Fibroblast of mammary gland (primary cell): ENCODE results near the gene SGIP1.

ENCODE experiments used
- DNase-seq: peaks from one replicate; pipeline ENCODE4 v3.0.0-alpha.2; 2010; ENCODE audit warnings: low read depth
- H3K4me3 ChIP-seq: 2 replicates; pipeline ENCODE4 v1.5.1; 2011; ENCODE audit warnings: low read depth, mild to moderate bottlenecking, low read length, moderate library complexity; ENCODE audit not compliant: control insufficient read depth
- CTCF ChIP-seq: conservative IDR thresholded peaks from 2 replicates; pipeline ENCODE4 v1.5.1; 2011; ENCODE audit warnings: low read depth, low read length, inconsistent platforms; ENCODE audit not compliant: control insufficient read depth, insufficient read depth

Gene SGIP1

GRCh38 chr1:66626261-66626660 is 92.3 kb downstream of the SGIP1 start:
- no peak overlapping the region for H3K4me3 ChIP-seq
- TF ChIP-seq CTCF = no peak
- no peak for DNase-seq

DNA sequence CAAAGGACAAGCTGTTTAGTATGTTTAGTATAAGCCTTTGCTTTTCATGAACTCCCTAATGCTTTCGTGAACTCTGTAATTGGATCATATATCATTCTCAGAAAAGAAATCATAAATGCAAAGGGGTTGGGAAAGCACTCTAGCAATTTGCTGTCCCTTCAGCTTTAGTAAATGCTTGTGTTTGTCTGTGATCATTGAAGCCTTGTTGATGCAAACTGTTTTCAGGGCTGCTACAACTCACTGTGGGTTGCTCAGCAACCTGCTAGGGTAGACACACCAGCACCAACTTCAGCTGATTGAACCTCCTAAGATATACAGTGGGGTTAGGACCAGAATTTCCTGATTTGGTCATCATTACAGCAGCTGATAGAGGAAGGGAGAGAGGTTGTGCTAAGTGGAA is 95.0 kb downstream of the SGIP1 start:
- DNase-seq = no peak
- TF ChIP-seq CTCF = no peak

GRCh38 chr1:66633159-66633558 is 99.2 kb downstream of the SGIP1 start:
- no peak for DNase-seq
- no peak for TF ChIP-seq CTCF

More for the DNA sequence above, 95.0 kb downstream of the SGIP1 start:
- H3K4me3 ChIP-seq = no peak overlapping the region

DNA sequence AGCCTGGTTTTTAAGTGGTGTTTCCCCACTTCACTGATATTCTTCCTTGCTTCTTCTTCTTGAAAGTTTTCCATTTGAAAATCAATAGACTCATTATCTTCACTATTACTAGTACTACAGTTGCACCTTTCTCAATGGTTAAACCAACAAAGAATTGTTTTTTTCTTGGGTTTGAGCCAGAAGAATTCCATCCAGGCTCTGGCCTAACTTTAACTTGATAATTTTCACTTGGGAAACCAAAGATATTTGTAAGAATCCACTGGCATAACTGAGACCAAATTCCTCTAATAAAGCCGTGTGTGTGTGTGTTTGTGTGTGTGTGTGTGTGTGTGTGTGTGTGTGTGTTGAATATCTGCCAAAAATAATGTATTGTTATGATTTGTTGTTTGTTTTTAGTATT is 103.2 kb downstream of the SGIP1 start:
- no peak overlapping the region for H3K4me3 ChIP-seq
- no peak for TF ChIP-seq CTCF
- DNase-seq = no peak

More at GRCh38 chr1:66633159-66633558, 99.2 kb downstream of the SGIP1 start:
- no peak overlapping the region for H3K4me3 ChIP-seq

DNA sequence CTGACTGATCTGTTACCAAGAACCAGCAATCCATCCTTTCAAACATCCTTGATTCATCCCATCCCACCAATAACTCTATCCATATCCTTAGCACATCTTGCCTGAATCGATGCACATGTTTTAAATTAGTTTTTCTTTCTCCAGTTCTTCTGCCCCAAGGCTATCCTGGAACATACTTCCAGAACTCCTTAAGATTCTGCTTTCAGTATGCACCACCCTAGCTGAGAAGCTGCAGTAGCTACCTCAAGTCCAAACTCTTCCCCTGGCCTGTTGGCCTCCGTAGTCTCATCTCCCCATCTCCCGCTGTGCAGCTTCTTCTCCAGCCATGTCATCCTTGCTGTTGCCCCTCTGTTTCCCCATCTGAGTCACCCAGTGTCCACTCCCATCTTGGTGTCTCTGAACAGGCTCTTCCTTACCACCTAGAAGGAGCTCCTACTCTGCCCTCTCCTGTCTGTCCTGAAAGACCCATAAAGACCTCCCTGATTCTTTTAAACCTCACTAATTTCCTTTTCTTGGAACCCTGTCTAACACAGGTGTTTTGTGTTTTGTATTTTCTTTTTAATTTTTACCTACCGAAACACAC is 108.0 kb downstream of the SGIP1 start:
- DNase-seq = peak; percentile 18
- H3K4me3 ChIP-seq = no peak overlapping the region
- no peak for TF ChIP-seq CTCF

DNA sequence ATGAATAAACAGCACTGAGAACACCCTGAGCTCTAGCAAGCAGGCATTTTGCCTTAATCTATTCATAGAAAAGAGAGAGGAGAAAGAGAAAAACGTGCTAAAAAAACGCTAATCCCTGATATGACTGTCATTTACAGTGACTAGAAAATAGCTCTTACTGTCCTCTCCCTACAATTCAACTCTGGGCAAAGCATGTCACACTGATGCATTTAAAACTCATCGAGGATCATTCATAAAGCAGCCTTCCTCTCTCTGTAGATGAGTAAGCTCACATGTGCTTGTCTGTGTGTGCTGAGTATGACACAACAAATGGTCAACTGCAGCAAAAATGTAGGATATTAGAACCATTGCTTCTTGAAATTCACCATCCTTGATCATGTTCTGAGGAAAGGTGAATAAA is 109.0 kb downstream of the SGIP1 start:
- peak; percentile 56 for DNase-seq
- H3K4me3 ChIP-seq = no peak overlapping the region
- no peak for TF ChIP-seq CTCF

- TF ChIP-seq CTCF = no peak
- no peak for DNase-seq
- no peak overlapping the region for H3K4me3 ChIP-seq
These were observed 110.4 kb downstream of the SGIP1 start for GRCh38 chr1:66644331-66644730.
